NCI-H1417 (cell line): Measurements from ENCODE around the gene GINS2.

Experiments used
- DNase-seq, 3 experiments: peaks; one replicate each; lab custom pipeline; 2025; lab: John Stamatoyannopoulos, UW

The GINS2 gene

GRCh38 chr16:85689950-85690320 lies 1.2 kb upstream of the GINS2 start:
- no peak for DNase-seq

- peak; percentile 21 to 79 (median 72) for DNase-seq
Measured at GRCh38 chr16:85689285-85689949, 663 bp upstream of the GINS2 start.

GRCh38 chr16:85687651-85688471 lies 893 bp downstream of the GINS2 start:
- DNase-seq: no peak

- no peak for DNase-seq
Measured at GRCh38 chr16:85686912-85687591, 1.7 kb downstream of the GINS2 start.

GRCh38 chr16:85685251-85685650 lies 3.5 kb downstream of the GINS2 start:
- DNase-seq: no peak

DNA sequence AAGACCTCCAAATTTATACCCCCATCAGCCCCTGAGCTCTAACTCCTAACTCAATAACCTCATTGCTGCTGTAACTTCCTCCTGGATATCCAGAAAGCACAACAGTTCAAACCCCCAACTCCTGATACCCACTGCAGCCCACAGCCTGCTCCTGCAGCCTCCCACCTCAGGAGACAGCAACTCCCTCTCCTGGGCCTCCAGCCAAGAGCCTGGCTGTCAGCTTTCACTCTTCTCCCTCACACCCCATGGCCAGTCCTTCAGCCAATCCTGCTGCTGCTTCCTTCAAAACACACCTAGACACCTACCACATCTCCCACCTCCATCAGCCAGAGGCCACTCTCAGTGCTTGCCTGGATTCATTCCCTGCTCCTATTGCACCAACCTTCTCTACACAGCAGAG lies 5.4 kb downstream of the GINS2 start:
- DNase-seq: no peak

GRCh38 chr16:85682516-85682915 lies 6.2 kb downstream of the GINS2 start:
- DNase-seq: no peak

GRCh38 chr16:85681255-85681654 lies 7.5 kb downstream of the GINS2 start:
- peak in 1 of 3 experiments; percentile 31 for DNase-seq

DNA sequence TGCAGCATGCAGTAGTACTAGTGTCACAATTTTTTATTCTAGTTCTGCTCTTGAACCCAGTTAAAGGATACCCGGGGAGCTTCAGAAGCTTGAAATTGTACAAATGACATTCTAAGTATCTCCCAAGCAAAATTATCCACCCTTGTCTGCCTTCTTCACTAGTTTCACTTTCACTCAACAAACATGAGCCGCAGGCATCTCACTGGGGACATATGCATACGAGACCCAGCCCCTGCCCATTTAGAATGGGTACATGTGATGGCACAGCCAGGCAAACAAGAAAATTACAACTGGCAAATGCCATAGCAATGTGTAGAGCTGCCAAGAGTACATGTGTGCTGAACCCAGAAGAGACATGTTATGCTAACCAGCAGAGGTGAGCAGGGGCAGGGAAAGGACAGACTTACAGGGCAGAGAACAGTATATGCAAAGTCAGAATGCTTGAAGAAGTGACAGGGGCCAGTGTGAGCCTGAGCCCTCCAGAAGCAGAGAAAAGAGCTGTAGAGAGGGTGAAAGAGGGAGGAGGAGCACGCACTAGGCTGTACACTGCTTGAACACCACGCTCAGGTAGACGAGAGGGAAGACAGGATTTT lies 8.3 kb downstream of the GINS2 start:
- no peak for DNase-seq

DNA sequence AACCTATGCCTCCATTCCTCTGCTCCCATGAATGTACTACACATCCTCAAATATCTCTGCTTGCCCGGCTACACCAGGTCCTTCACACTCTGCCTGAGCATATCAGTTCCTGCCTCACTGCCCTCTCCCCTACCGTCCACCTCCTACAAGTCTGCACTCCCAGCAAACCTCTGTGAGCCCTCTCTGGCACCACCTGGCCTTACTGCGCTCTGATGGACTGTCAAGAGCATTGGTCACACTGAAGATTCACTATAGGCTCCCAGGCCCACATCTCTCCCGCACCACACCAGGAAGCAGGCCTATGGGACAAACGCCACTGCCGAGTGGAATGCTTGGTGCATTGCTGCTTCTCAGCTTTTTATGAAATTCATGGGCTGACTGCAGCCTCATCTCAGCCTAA lies 8.9 kb downstream of the GINS2 start:
- no peak for DNase-seq

DNA sequence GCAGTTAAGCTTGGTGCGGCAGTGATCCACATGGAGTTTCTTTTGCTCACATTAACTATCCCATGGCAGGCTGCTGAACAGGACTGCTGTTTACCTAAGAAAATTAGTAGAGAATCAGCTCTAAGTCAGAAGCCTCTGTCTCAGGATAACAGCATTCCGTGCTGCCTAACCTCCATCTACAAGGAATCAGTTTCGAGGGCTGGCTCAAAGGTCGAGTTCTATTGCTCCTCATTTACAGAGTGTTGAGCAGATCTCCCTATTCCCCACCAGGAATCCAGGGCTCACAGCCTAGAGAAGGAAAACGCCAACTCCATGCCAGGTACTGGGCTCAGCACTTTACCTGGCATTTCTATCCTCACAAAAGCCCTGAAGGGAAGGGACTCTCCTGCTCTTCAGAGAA lies 9.9 kb downstream of the GINS2 start:
- DNase-seq: no peak

GRCh38 chr16:85678016-85678415 lies 10.7 kb downstream of the GINS2 start:
- DNase-seq: peak in 1 of 3 experiments; percentile 19

GRCh38 chr16:85677383-85677967 lies 11.3 kb downstream of the GINS2 start:
- no peak for DNase-seq

DNA sequence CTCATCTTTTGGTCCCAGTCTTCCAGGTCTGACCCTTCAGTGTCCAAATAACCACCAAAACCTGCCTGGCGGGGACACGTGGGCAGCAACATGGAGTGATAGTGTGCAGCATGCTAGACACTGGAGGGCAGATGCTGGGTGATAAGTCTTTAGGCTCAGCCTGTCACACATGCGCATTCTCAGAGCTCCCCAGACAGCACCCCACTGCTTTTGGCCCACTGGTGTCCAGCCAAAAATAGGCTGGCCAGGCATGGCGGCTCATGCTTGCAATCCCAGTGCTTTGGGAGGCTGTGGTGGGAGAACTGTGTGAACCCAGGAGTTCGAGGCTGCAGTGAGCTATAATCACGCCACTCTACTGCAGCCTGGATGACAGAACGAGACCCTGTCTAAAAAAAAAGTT lies 12.3 kb downstream of the GINS2 start:
- no peak for DNase-seq

GRCh38 chr16:85675251-85675874 lies 13.4 kb downstream of the GINS2 start:
- DNase-seq: peak in 1 of 3 experiments; percentile 57

GRCh38 chr16:85674828-85675227 lies 13.9 kb downstream of the GINS2 start:
- peak in 1 of 3 experiments; percentile 43 for DNase-seq

- no peak for DNase-seq
Measured at GRCh38 chr16:85674418-85674755, 14.4 kb downstream of the GINS2 start.

GRCh38 chr16:85673529-85674417 lies 15.0 kb downstream of the GINS2 start:
- DNase-seq: peak in 2 of 3 experiments; percentile 60 to 84

DNA sequence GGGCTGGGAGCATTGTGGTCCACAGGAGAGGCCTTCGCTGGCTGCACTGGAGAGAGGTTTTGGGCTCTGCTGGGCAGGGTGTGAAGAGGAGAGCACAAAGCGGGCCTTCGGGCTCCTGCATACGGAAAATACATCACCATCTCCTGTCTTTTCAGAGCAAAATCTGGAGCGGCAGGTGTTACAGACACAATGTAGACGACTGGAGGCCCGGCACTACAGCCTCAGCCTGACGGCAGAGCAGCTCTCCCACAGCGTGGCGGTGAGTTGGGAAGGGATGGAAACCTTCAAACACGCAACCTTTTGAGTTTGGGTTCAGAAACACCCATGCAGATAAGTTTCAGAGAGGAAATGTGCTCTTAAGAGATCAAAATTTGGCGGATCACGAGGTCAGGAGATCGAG lies 17.9 kb downstream of the GINS2 start:
- peak in 1 of 3 experiments; percentile 10 for DNase-seq

- DNase-seq: no peak
Measured at GRCh38 chr16:85668676-85669424, 19.9 kb downstream of the GINS2 start.
